Dermis microvascular lymphatic vessel endothelial cell (primary cell): ENCODE results near the gene KCNJ12. TPM values are rescaled to one million over a fixed set of nuclear protein-coding genes. Genes with fewer than 3 reads are reported as not detected.
"Not testable (repeated sequence)": the region's sequence is repeated elsewhere in the genome, so short reads cannot be mapped to it uniquely, and the experiment has no call there.

Experiments
- DNase-seq, 2 donors: peaks; one replicate each; pipeline versions ENCODE4 v3.0.0 to v3.0.0-alpha.2; 2010; ENCODE audit warnings: low read depth in 2 of 2
- total RNA-seq: library from RNA; depleted of rRNA; stranded (reverse); fragments of >200 nt; gene quantifications from 2 replicates; pipeline ENCODE4 v1.2.1, GENCODE V29; 2014

KCNJ12 gene
- total RNA-seq, 1 donor from 2014 or later, result 0.26 TPM

DNA sequence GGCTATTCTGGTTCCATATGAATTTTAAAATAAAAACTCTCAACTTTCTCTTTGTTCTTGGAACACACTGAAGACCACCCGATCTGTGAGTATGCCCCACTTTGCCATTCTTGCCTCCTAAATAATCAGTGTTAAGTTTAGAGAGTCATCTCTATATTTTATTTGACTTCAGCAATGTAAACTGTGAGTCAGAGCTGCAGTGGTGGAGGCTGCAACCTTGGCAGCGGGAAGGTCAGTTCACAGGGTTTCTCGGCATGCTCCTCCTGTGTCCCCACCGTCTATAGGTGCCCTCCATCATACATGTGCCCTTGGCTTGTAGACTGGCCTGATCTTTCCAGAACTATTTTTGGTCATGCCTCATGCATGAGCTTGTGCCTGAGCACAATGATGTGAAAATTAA is 71.4 kb downstream of the KCNJ12 start:
- DNase-seq, result not testable (repeated sequence)

DNA sequence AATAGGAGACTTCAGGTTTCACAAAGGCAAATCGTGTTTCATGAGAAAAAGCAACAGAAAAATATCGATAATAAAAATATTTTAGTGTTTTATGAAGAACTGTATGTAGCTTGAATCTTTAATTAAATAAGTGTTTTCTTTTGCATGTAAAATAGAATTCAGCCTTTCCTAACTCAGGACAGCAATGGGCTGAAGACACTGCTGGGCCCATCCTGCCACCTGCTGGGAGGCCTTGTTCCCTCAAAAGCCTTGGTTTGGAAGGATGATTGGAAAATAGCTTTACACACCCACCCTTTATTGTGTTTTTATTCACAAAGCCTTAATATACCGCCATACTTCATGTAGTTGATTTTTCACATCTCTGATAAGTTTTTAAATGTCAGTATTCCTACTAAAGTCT is 73.7 kb downstream of the KCNJ12 start:
- DNase-seq, result not testable (repeated sequence)

DNA sequence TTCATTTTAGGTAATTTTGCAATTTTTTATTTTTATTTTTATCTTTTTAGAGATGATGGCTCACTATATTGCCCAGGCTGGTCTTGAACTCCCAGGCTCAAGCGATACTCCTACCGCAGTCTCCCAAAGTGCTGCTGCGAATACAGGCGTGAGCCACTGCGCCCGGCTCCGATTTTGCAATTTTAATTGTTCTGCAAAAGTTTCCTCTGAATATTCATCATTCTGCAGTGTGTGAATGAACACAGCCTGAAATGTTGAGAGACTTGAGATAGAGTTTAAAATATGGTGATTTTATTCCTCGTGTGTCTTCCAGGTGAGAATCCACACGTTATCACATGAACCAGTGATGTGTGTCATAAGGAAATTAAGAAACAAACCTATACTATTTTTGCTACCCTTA is 75.8 kb downstream of the KCNJ12 start:
- DNase-seq, result no peak

DNA sequence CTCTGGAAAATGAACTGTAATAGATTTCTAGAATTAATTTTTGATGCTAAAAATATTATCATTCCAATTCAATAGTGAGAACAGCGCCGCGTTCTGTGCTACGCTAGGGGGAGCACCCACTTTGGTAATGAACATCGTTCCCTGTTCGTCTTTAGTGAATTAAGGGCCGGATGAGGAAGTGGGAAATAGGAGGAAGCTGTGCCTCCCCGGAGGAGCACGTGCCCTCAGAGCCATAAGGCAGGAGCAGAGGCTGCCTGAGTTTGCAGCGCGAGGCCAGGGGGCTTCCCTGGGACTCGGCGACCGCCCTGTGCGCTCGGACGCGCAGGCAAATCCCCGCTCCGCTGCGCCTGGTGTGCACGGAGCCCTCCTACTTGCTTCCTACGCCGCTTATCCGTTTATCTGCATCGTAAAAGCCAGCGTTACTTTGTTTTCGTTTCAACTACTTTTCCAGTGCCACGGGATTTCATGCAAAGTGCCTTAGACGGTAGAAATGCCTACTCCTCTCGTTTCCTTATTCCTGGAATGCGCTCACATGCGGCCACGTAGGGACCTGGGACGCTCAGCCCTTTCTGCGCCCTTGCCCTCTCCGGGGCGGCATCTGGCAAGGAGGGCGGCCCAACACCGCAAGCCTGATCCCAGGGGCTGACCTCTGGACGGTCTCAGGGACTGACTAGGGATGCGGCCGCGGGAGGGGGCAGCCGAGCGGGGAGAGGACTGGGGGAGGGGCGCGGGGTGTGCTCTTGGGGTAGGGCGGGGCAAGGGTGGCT is 76.4 kb downstream of the KCNJ12 start:
- peak in 1 of 2 donors; percentile 51 for DNase-seq

GRCh38 chr17:21453144-21453898 is 77.2 kb downstream of the KCNJ12 start:
- no peak for DNase-seq

DNA sequence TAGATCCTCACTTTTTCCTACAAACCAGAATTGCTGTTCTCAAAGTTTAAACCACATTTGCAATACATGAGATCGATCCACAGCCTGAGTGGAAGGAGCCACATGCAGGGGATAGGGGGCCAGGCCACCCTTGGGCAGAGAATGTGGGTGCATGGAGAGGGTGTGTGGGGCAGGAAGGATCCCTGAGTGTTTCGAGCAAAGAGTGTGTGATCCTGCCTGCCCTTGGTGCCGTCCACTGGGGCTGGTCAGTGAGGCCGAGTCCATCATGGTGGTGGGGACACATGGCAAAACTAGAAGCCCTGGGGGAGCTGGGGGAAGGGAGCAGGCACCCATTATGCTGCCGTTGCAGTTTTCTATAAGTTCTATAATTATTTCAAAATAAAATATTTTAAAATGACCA is 77.8 kb downstream of the KCNJ12 start:
- DNase-seq, result not testable (repeated sequence)

- no peak for DNase-seq
Observed at GRCh38 chr17:21454441-21454840, 78.3 kb downstream of the KCNJ12 start.

GRCh38 chr17:21455761-21456160 is 79.6 kb downstream of the KCNJ12 start:
- DNase-seq, result no peak

DNA sequence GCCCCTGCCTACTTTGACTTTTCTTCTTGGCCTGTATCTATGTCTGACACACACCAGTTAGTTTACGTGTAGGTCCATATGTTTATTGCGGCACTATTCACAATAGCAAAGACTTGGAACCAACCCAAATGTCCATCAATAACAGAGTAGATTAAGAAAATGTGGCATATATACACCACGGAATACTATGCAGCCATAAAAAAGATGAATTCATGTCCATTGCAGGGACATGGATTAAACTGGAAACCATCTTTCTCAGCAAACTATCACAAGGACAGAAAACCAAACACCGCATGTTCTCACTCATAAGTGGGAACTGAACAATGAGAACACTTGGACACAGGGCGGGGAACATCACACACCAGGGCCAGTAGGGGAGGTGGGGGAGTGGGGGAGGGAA is 80.3 kb downstream of the KCNJ12 start:
- not testable (repeated sequence) for DNase-seq

- peak; percentile 36 to 83 for DNase-seq
Observed at GRCh38 chr17:21457051-21458026, 81.2 kb downstream of the KCNJ12 start.

DNA sequence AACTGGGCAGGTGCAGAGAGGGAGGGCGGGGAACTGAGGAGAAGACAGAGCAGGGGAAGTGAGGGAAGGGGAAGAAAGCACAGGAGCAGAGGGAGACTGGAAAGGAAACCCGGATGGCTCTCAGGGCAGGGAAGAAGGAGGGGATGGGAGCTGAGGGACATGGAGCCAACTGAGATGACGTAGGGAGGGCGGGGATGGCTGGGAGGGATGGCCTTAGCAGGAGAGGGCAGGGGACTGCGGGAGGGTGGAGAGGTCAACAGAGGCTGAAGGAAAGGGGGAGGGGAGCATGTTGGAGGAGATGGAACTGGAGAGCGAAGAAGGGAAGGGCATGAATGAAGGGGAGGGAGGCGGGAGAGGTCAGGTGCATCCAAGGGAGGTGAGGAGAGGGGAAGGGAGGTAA is 81.9 kb downstream of the KCNJ12 start:
- no peak for DNase-seq

GRCh38 chr17:21459536-21459935 is 83.4 kb downstream of the KCNJ12 start:
- no peak for DNase-seq

GRCh38 chr17:21460358-21460757 is 84.2 kb downstream of the KCNJ12 start:
- DNase-seq, result peak in 1 of 2 donors; percentile 33

DNA sequence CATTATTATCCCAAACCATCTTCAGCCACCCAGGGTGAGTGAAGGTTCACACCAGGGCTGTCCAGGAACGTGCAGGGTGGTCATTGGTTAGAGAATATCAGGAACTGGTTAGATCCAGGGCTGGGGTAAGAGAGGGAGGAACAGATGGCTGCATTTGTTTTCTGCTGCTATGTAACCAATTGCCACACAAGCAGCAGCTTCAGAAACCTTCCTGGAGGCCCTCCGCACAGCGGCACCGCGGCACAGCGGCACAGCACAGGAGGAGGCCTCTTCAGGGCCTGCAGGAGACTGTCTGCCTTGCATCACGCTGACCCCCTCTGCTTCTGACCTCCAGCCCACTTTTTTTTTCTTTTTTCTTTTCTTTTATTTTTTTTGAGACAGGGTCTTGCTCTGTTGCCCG is 86.1 kb downstream of the KCNJ12 start:
- no peak for DNase-seq

GRCh38 chr17:21463204-21463661 is 87.1 kb downstream of the KCNJ12 start:
- DNase-seq, result no peak

- no peak for DNase-seq
Observed at GRCh38 chr17:21463779-21464407, 87.7 kb downstream of the KCNJ12 start.

GRCh38 chr17:21464611-21465021 is 88.5 kb downstream of the KCNJ12 start:
- no peak for DNase-seq

DNA sequence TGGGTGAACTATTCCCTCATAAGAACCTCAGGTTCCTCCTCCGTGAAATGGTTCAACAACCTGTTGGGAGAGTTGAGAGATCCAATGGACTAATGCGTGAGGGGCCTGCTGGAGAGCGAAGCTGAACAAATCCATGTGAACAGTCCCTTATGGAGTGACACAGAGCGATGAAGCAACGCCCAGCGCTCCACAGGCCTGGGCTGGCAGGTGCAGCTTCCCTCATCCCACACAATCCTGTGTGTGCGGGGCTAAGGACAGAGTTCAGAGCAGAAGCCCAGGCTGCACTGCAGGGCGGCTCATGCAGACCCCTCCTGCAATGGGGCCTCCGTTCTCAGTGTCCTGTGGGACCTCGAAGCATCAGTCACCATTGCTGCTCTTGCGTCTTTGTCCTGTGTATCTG is 90.4 kb downstream of the KCNJ12 start:
- no peak for DNase-seq

DNA sequence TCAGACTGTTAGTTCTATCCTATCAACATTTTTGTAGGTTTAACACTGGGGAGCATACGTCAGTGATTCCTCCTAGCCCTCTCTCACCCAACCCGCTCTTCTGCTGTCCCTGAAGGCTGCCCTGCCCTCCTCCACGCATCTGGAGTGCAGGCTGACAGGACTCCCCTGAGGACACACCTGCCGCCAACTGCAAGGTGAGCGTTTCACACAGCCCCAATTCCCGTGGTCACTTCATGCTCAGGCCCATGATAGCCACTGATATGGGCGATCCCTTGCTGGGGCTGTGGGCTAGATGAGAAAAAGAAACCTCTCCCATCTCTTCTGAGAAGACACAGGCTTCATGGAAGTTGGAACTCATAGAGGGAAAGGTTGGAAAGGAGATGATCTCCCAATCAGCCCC is 91.0 kb downstream of the KCNJ12 start:
- DNase-seq, result no peak

- no peak for DNase-seq
Observed at GRCh38 chr17:21467739-21468490, 91.8 kb downstream of the KCNJ12 start.
